Neural progenitor cell (in vitro differentiated cells): ENCODE results near the gene PRRC2B.

Experiments used
- CTCF ChIP-seq: fragments of 200-600 bp; sonication (generic); IDR thresholded peaks from 2 replicates; pipeline ENCODE4 v1.5.1; 2017; ENCODE audit warnings: antibody characterized with exemption, mild to moderate bottlenecking
- EZH2 ChIP-seq: fragments of 200-600 bp; sonication (generic); IDR thresholded peaks from 2 replicates; pipeline ENCODE4 v1.6.1; 2017; ENCODE audit warnings: antibody characterized with exemption, mild to moderate bottlenecking, moderate library complexity

GRCh38 chr9:131529597-131530545 lies 136.0 kb downstream of the PRRC2B start:
- TF ChIP-seq CTCF = no peak
- no peak for TF ChIP-seq EZH2
